ENCODE data around the gene FBXW4. TPM values are rescaled to one million over a fixed set of nuclear protein-coding genes. Genes with fewer than 3 reads are reported as not detected.

Gene FBXW4
- total and polyA plus RNA-seq, 2 of the 8 experiments (the other 6 are each of a cell fraction or from before 2014, with no cell fraction given): 29.0 to 32.8 TPM

GRCh38 chr10:101562231-101562630 is 132.7 kb downstream of the FBXW4 start (continued):
- TF ChIP-seq ATF3 (IDR thresholded peaks at IDR 0.05; ENCODE audit: insufficient read depth, low read depth, low read length) (no peak), TAF1 (IDR thresholded peaks at IDR 0.05; ENCODE audit: low read depth, low read length) (no peak), SAP30 (IDR thresholded peaks at IDR 0.05; ENCODE audit: insufficient read depth, insufficient replicate concordance, low read length) (no peak), SP1 (IDR thresholded peaks at IDR 0.05; ENCODE audit: low read depth, low read length) (no peak), ATF2 (IDR thresholded peaks at IDR 0.05; ENCODE audit: low read length) (no peak), HDAC6 (IDR thresholded peaks at IDR 0.05; ENCODE audit: low read depth, low read length) (no peak)

Measured in H1 (cell line).